Measurements from ENCODE around the gene EPAS1.

The EPAS1 gene

GRCh38 chr2:46360303-46360702 lies 63.1 kb downstream of the EPAS1 start:
- TF ChIP-seq CTCF (conservative IDR thresholded peaks at IDR 0.05): no peak
- no peak overlapping the region for H3K27ac ChIP-seq

- no peak overlapping the region for H3K27ac ChIP-seq
- TF ChIP-seq CTCF (conservative IDR thresholded peaks at IDR 0.05): no peak
These were observed 64.9 kb downstream of the EPAS1 start for GRCh38 chr2:46361920-46362666.

GRCh38 chr2:46362667-46363012 lies 65.4 kb downstream of the EPAS1 start:
- no peak overlapping the region for H3K27ac ChIP-seq
- TF ChIP-seq CTCF (conservative IDR thresholded peaks at IDR 0.05): no peak

GRCh38 chr2:46363535-46364170 lies 66.4 kb downstream of the EPAS1 start:
- TF ChIP-seq CTCF (conservative IDR thresholded peaks at IDR 0.05): no peak
- no peak overlapping the region for H3K27ac ChIP-seq

GRCh38 chr2:46364797-46365457 lies 67.7 kb downstream of the EPAS1 start:
- peak; percentile 83 for TF ChIP-seq CTCF (conservative IDR thresholded peaks at IDR 0.05)
- H3K27ac ChIP-seq: no peak overlapping the region

- H3K27ac ChIP-seq: peak overlapping the region; percentile 26
- peak; percentile 60 for TF ChIP-seq CTCF (conservative IDR thresholded peaks at IDR 0.05)
These were observed 68.9 kb downstream of the EPAS1 start for GRCh38 chr2:46365913-46366667.

GRCh38 chr2:46366668-46367052 lies 69.5 kb downstream of the EPAS1 start:
- 0 out of 2 replicates have a peak, but pooled peaks have one; percentile 14 for TF ChIP-seq CTCF (conservative IDR thresholded peaks at IDR 0.05)
- H3K27ac ChIP-seq: peak overlapping the region; percentile 26

Measured in VCaP (cell line).